Breast epithelium (tissue), 3 donors: ENCODE measurements around the gene MINDY3.

Experiments
- CTCF ChIP-seq, 3 donors: fragments of 450-650 bp; IDR thresholded peaks; one replicate each; pipeline ENCODE4 v1.5.1; 2016 to 2017; ENCODE audit warnings: antibody characterized with exemption in 3 of 3, mild to moderate bottlenecking in 3 of 3, moderate library complexity in 3 of 3
- POLR2A ChIP-seq: fragments of 450-650 bp; IDR thresholded peaks from one replicate; pipeline ENCODE4 v1.6.1; 2016; ENCODE audit warnings: antibody characterized with exemption, mild to moderate bottlenecking, moderate library complexity
- POLR2AphosphoS5 ChIP-seq, 3 donors: sonication (generic); formaldehyde crosslinking; IDR thresholded peaks; one replicate each; pipeline ENCODE4 v1.6.1; 2017; ENCODE audit warnings: antibody characterized with exemption in 3 of 3

- no peak for TF ChIP-seq CTCF (IDR thresholded peaks at IDR 0.05)
- no peak for TF ChIP-seq POLR2A
- no peak for TF ChIP-seq POLR2AphosphoS5 (IDR thresholded peaks at IDR 0.05)
Observed at GRCh38 chr10:15730341-15730740, 130.0 kb downstream of the MINDY3 start.
